Measurements from ENCODE around the gene AKR1C3.

Gene AKR1C3

GRCh38 chr10:5078547-5079180 lies 15.6 kb upstream of the AKR1C3 start:
- ATAC-seq: no peak
- TF ChIP-seq TSHZ2 (CRISPR knock-in tag; IDR thresholded peaks at IDR 0.05): no peak
- no peak for TF ChIP-seq OSR1 (CRISPR knock-in tag; IDR thresholded peaks at IDR 0.05)
- TF ChIP-seq GLIS3 (CRISPR knock-in tag; IDR thresholded peaks at IDR 0.05): no peak
- TF ChIP-seq RARB (CRISPR knock-in tag; IDR thresholded peaks at IDR 0.05): no peak
- TF ChIP-seq ZC3H10 (CRISPR knock-in tag; IDR thresholded peaks at IDR 0.05): no peak

GRCh38 chr10:5079306-5079830 lies 14.8 kb upstream of the AKR1C3 start:
- no peak for TF ChIP-seq PPARA (CRISPR knock-in tag; IDR thresholded peaks at IDR 0.05; ENCODE audit: borderline replicate concordance)
- no peak for TF ChIP-seq ZC3H10 (CRISPR knock-in tag; IDR thresholded peaks at IDR 0.05)
- no peak for TF ChIP-seq ARNTL (CRISPR knock-in tag; IDR thresholded peaks at IDR 0.05; ENCODE audit: borderline replicate concordance, low read depth)
- TF ChIP-seq PATZ1 (CRISPR knock-in tag; IDR thresholded peaks at IDR 0.05; ENCODE audit: borderline replicate concordance): no peak
- TF ChIP-seq CSDC2 (CRISPR knock-in tag; IDR thresholded peaks at IDR 0.05): no peak
- TF ChIP-seq ZFP30 (CRISPR knock-in tag; IDR thresholded peaks at IDR 0.05): no peak
- TF ChIP-seq TSHZ2 (CRISPR knock-in tag; IDR thresholded peaks at IDR 0.05): no peak
- no peak for ATAC-seq

GRCh38 chr10:5079836-5080235 lies 14.4 kb upstream of the AKR1C3 start:
- TF ChIP-seq PPARA (CRISPR knock-in tag; IDR thresholded peaks at IDR 0.05; ENCODE audit: borderline replicate concordance) (no peak), CSRNP3 (CRISPR knock-in tag; IDR thresholded peaks at IDR 0.05) (no peak), ISL1 (CRISPR knock-in tag; IDR thresholded peaks at IDR 0.05) (no peak), CSDC2 (CRISPR knock-in tag; IDR thresholded peaks at IDR 0.05) (no peak), ZC3H10 (CRISPR knock-in tag; IDR thresholded peaks at IDR 0.05) (no peak)
- ATAC-seq: no peak

- TF ChIP-seq GLIS3 (CRISPR knock-in tag; IDR thresholded peaks at IDR 0.05) (no peak), PATZ1 (CRISPR knock-in tag; IDR thresholded peaks at IDR 0.05; ENCODE audit: borderline replicate concordance) (no peak), PPARA (CRISPR knock-in tag; IDR thresholded peaks at IDR 0.05; ENCODE audit: borderline replicate concordance) (no peak)
These were observed 13.1 kb upstream of the AKR1C3 start for GRCh38 chr10:5081091-5081490.

More at GRCh38 chr10:5081091-5081490, 13.1 kb upstream of the AKR1C3 start:
- no peak for ATAC-seq

Data from SK-N-SH treated with all-trans-retinoic acid at 6 μM for 48 hours (cell line).